Vein endothelial cell (primary cell): ENCODE measurements around the gene FKBP1C. TPM values are rescaled to one million over a fixed set of nuclear protein-coding genes. Genes with fewer than 3 reads are reported as not detected.

Source experiments
- small RNA-seq: library from RNA; depleted of rRNA; stranded (forward); fragments of <200 nt; gene quantifications from one replicate; pipeline ENCODE3, GENCODE V24; 2012
- total RNA-seq: library from RNA; depleted of rRNA; stranded (reverse); fragments of >200 nt; gene quantifications from 2 replicates; pipeline ENCODE4 v1.2.3, GENCODE V29; 2012

The FKBP1C gene
- 0.38 and 2.9 TPM in 2 replicates for total RNA-seq

GRCh38 chr6:63211343-63211742 is at the start of gene FKBP1C:
Gene FKBP1C (plus strand): TSS chr6:63211469.

Small RNA genes lying within 50 kb of the gene (small RNA-seq; reads per million reads assigned to genes)
- gene SPTLC1P3, result not detected

Other genes with a start within 250 kb of the FKBP1C start
- not detected in 2 replicates for gene LGSN, start 108.5 kb downstream of the FKBP1C start, total RNA-seq